GM12875 (cell line): ENCODE data around the gene GRM2.

Source experiments
- H3K4me3 ChIP-seq: one replicate; pipeline ENCODE4 v1.5.1; 2011; ENCODE audit warnings: low read depth, low read length, control low read depth
- TF ChIP-seq, protein P1 (sequence below): IDR thresholded peaks from 2 replicates; pipeline ENCODE4 v1.5.1; 2011; ENCODE audit warnings: low read depth, mild to moderate bottlenecking, control low read depth, inconsistent platforms, low read length, moderate library complexity, borderline replicate concordance; ENCODE audit not compliant: insufficient read depth

The GRM2 gene

DNA sequence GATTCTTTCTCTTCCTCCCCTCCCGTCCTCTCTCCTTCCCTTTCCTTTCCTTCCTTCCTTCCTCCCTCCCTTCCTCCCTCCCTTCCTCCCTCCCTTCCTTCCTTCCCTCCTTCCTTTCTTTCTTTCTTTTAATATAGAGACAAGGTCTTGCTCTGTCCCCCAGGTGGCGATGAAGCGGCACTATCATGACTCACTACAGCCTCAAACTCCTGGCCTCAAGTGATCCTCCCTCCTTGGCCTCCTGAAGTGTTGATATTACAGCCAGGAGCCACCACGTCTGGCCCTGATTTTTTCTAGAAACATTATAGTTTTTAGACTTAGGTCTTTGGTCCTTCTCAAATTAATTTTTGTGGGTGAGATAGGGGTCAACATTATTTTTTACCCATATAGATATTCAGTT is 15.5 kb downstream of the GRM2 start:
- H3K4me3 ChIP-seq: no peak overlapping the region
- TF ChIP-seq, protein P1, sequence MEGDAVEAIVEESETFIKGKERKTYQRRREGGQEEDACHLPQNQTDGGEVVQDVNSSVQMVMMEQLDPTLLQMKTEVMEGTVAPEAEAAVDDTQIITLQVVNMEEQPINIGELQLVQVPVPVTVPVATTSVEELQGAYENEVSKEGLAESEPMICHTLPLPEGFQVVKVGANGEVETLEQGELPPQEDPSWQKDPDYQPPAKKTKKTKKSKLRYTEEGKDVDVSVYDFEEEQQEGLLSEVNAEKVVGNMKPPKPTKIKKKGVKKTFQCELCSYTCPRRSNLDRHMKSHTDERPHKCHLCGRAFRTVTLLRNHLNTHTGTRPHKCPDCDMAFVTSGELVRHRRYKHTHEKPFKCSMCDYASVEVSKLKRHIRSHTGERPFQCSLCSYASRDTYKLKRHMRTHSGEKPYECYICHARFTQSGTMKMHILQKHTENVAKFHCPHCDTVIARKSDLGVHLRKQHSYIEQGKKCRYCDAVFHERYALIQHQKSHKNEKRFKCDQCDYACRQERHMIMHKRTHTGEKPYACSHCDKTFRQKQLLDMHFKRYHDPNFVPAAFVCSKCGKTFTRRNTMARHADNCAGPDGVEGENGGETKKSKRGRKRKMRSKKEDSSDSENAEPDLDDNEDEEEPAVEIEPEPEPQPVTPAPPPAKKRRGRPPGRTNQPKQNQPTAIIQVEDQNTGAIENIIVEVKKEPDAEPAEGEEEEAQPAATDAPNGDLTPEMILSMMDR: no peak

DNA sequence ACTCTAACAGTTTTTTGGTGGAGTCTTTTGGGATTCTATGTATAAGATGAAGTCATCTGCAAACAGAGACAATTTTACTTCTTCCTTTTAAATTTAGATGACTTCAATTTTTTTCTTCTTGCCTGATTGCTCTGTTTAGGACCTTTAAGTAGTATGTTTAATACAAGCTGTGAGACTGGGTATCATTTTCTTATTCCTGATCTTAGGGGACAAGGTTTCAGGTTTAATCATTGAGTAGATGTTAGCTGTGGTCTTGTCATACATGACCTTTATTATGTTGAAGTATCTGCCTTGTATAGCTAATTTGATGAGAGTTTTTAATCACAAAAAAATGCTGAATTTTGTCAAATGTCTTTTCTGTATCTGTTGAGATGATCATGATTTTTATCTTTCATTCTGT is 20.6 kb downstream of the GRM2 start:
- TF ChIP-seq, protein P1: no peak
- H3K4me3 ChIP-seq: no peak overlapping the region

DNA sequence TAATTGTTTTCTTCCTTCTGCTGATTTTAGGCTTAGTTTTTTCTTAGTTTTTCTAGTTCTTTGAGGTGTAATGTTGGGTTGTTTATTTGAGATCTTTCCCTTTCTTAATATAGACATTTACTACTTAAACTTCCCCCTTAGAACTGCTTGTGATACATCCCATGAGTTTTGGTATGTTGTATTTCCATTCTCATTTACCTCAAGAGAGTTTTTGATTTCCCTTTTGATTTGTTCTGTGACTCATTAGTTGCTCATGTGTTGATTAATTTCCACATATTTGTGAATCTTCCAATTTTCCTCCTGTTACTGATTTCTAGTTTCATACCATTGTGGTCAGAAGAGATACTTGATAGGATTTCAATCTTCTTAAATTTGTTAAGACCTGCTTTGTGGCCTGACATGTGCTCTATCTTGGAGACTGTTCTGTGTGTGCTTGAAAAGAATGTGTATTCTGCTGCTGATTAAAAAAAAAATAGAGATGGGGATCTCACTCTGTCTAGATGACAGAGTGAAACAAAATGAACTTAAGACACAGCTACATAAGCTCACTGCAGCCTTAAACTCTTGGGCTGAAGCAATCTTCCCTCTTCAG is 22.3 kb downstream of the GRM2 start:
- no peak overlapping the region for H3K4me3 ChIP-seq
- TF ChIP-seq, protein P1: no peak

DNA sequence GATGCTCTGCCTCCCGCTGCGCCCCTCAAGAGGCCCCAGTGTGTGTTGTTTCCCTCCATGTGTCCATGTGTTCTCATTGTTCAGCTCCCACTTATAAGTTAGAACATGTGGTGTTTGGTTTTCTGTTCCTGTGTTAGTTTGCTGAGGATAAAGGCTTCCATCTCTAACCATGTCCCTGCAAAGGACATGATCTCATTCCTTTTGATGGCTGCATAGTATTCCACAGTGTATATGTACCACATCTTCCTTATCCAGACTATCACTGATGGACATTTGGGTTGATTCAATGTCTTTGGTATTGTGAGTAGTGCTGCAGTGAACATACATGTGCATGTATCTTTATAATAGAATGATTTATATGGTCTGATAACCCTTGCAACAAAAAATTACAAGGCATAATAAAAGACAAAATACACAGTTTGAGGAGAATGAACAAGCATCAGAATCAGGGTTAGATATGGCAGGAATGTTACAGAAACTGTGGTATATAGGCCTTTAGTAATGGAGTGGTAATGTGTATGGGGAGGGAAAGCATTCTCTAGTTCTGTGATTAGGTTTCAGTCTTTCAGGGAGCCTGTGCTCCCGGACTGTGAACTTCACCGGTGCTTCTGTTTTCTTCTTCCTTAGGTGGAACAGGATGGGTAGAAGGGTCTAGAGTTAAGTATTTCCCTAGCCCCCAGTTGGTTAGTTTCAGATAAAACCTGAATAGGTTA is 27.1 kb downstream of the GRM2 start:
- H3K4me3 ChIP-seq: no peak overlapping the region
- TF ChIP-seq, protein P1: no peak

DNA sequence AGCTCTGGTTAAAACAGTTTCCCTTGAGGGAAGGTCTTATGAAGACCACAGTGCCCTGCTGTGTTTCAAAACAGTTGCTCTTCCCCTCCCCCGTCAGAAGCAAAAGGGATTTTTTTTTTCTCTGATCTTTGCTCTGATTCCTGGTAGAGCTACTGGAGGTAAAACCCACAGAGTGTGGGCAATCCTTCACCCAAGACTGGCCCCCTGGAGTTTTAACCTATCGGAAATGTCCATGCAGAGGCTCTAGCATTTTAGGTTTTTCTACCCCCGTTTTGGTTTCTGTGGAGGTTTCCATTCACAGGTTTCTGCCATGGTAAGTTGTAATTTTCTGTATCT is 27.7 kb downstream of the GRM2 start:
- TF ChIP-seq, protein P1: no peak
- no peak overlapping the region for H3K4me3 ChIP-seq

DNA sequence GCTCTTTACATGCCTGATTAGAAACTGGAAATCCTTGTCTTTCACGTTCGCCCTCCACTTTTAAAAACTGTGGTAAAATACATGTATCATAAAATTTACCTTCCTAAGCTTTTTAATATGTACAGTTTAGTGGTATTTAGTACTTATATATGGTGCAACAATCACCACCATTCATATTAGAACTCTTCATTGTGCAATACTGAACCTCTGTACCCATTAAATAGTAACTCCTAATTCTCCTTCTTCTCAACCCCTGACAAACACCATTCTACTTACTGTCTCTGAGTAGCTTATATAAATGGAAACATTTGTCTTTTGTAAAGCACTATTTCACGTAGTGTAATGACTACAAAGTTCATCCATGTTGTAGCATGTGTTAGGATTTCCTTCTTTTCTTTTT is 28.2 kb downstream of the GRM2 start:
- H3K4me3 ChIP-seq: no peak overlapping the region
- TF ChIP-seq, protein P1: no peak

DNA sequence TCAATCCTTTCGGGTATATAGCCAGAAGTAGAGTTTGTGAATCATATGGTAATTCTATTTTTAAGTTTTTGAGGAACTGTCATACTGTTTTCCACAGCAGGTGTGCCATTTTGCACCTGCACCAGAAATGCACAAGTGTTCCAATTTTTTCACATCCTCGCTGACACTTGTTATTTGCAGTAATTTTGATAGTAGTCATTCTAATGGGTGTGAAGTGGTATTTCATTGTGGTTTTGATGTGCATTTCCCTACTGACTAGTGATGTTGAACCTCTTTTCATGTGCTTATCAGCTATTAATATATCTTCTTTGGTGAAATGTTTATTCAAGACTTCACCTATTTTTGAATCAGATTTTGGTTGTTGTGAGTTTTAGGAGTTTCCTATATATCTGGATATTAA is 29.1 kb downstream of the GRM2 start:
- H3K4me3 ChIP-seq: no peak overlapping the region
- TF ChIP-seq, protein P1: no peak
